SK-N-MC (cell line): ENCODE measurements around the gene MYORG.

Experiments used
- EZH2 ChIP-seq: fragments of 200-600 bp; sonication (generic); IDR thresholded peaks from one replicate; pipeline ENCODE4 v1.6.1; 2017; ENCODE audit warnings: antibody characterized with exemption
- POLR2AphosphoS5 ChIP-seq: IDR thresholded peaks from 2 replicates; pipeline ENCODE4 v1.6.1; 2012; ENCODE audit warnings: mild to moderate bottlenecking, low read depth, low read length, borderline replicate concordance

GRCh38 chr9:34385561-34386230 lies 9.0 kb upstream of the MYORG start:
- TF ChIP-seq EZH2 (no peak), POLR2AphosphoS5 (no peak)
